ENCODE data around the gene TALDO1. TPM values are rescaled to one million over a fixed set of nuclear protein-coding genes. Genes with fewer than 3 reads are reported as not detected.

TALDO1 gene
- total RNA-seq, 4 donors from 2014 or later = 140 to 175 (median 149) TPM

- peak overlapping the region in 2 of 4 donors; percentile 77 to 81 for H3K4me3 ChIP-seq
- H3K27ac ChIP-seq = peak overlapping the region in 3 of 4 donors; percentile 90 to 98 (median 98)
Measured at GRCh38 chr11:707817-708420, 39.3 kb upstream of the TALDO1 start.

GRCh38 chr11:708511-708910, 38.8 kb upstream of the TALDO1 start:
- no peak for DNase-seq
- Histone ChIP-seq H3K4me1 (peaks cover 0 to 80% (median 15%) of the 10 kb centered on the region in 4 donors), H3K4me3 (peak overlapping the region in 2 of 4 donors; percentile 77 to 81), H3K9me3 (no peaks in the 10 kb centered on the region), H3K27ac (peak overlapping the region in 3 of 4 donors; percentile 90 to 98 (median 98)), H3K36me3 (no peaks in the 10 kb centered on the region), H3K27me3 (no peaks in the 10 kb centered on the region)
- TF ChIP-seq POLR2A (IDR thresholded peaks at IDR 0.05) = no peak
- no peak for TF ChIP-seq CTCF (IDR thresholded peaks at IDR 0.05)

More at GRCh38 chr11:707817-708420, 39.3 kb upstream of the TALDO1 start:
- H3K27me3 ChIP-seq = no peaks in the 10 kb centered on the region
- DNase-seq = no peak
- no peaks in the 10 kb centered on the region for H3K9me3 ChIP-seq
- H3K4me1 ChIP-seq = peaks cover 0 to 80% (median 16%) of the 10 kb centered on the region in 4 donors
- peaks cover 0 to 2% (median 0%) of the 10 kb centered on the region in 3 donors for H3K36me3 ChIP-seq
- no peak for TF ChIP-seq CTCF (IDR thresholded peaks at IDR 0.05)
- no peak for TF ChIP-seq POLR2A (IDR thresholded peaks at IDR 0.05)

- Histone ChIP-seq H3K4me1 (peaks cover 0 to 76% (median 15%) of the 10 kb centered on the region in 4 donors), H3K9me3 (no peaks in the 10 kb centered on the region), H3K27ac (peak overlapping the region in 3 of 4 donors; percentile 60 to 98 (median 98)), H3K27me3 (no peaks in the 10 kb centered on the region), H3K4me3 (peak overlapping the region in 2 of 4 donors; percentile 77 to 81), H3K36me3 (no peaks in the 10 kb centered on the region)
- TF ChIP-seq CTCF (IDR thresholded peaks at IDR 0.05) (no peak), POLR2A (IDR thresholded peaks at IDR 0.05) (no peak)
- DNase-seq = peak in 1 of 3 donors; percentile 44
Measured at GRCh38 chr11:709109-709997, 37.9 kb upstream of the TALDO1 start.

GRCh38 chr11:714436-714835, 32.8 kb upstream of the TALDO1 start:
- no peak overlapping the region for H3K27ac ChIP-seq
- TF ChIP-seq CTCF (IDR thresholded peaks at IDR 0.05) = no peak
- TF ChIP-seq POLR2A (IDR thresholded peaks at IDR 0.05) = no peak

GRCh38 chr11:719214-720016, 27.8 kb upstream of the TALDO1 start:
- H3K4me1 ChIP-seq = peaks cover 0 to 48% (median 20%) of the 10 kb centered on the region in 4 donors
- no peak for TF ChIP-seq CTCF (IDR thresholded peaks at IDR 0.05)
- peaks cover 0 to 5% of the 10 kb centered on the region in 2 donors for H3K27me3 ChIP-seq
- no peak overlapping the region for H3K4me3 ChIP-seq
- DNase-seq = no peak
- no peaks in the 10 kb centered on the region for H3K9me3 ChIP-seq
- H3K27ac ChIP-seq = no peak overlapping the region
- peaks cover 0 to 24% (median 0%) of the 10 kb centered on the region in 3 donors for H3K36me3 ChIP-seq

More at GRCh38 chr11:714436-714835, 32.8 kb upstream of the TALDO1 start:
- DNase-seq = no peak
- H3K4me1 ChIP-seq = peaks cover 0 to 30% (median 4%) of the 10 kb centered on the region in 4 donors
- no peaks in the 10 kb centered on the region for H3K9me3 ChIP-seq
- H3K4me3 ChIP-seq = no peak overlapping the region
- no peaks in the 10 kb centered on the region for H3K27me3 ChIP-seq
- H3K36me3 ChIP-seq = no peaks in the 10 kb centered on the region
